GM18873 (cell line): ENCODE data around the gene KCNN2.
A peak's percentile ranks its signal among the peaks of the same experiment; 100 is the strongest.
"Not testable (repeated sequence)": the region's sequence is repeated elsewhere in the genome, so short reads cannot be mapped to it uniquely, and the experiment has no call there.

Source experiments
- ATAC-seq: cut with Tn5 transposase; IDR thresholded peaks from one replicate; pipeline ENCODE4 v1.9.1; 2021; ENCODE audit warnings: mild to moderate bottlenecking, moderate library complexity, moderate number of reproducible peaks; ENCODE audit not compliant: unreplicated experiment, low FRiP score

The KCNN2 gene

DNA sequence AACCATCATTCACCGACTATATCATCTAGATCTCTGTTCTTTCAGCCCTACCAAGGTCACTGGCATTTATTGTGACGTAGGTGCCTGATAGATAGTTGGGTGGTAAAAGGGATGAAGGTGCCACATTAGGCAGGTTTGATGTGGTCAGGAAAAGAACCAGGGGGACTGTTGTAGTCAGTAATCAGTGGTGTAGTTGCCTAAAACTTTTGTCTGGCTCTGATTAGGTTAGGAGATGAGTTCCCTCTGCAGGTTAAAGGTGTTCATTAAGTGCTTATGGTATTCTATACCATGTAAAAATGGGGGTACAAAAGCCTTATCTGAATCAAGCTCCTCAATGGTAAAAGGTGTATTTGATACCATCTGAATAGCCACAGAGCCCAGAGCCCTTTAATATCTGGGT lies 55.6 kb downstream of the KCNN2 start:
- ATAC-seq, result no peak

DNA sequence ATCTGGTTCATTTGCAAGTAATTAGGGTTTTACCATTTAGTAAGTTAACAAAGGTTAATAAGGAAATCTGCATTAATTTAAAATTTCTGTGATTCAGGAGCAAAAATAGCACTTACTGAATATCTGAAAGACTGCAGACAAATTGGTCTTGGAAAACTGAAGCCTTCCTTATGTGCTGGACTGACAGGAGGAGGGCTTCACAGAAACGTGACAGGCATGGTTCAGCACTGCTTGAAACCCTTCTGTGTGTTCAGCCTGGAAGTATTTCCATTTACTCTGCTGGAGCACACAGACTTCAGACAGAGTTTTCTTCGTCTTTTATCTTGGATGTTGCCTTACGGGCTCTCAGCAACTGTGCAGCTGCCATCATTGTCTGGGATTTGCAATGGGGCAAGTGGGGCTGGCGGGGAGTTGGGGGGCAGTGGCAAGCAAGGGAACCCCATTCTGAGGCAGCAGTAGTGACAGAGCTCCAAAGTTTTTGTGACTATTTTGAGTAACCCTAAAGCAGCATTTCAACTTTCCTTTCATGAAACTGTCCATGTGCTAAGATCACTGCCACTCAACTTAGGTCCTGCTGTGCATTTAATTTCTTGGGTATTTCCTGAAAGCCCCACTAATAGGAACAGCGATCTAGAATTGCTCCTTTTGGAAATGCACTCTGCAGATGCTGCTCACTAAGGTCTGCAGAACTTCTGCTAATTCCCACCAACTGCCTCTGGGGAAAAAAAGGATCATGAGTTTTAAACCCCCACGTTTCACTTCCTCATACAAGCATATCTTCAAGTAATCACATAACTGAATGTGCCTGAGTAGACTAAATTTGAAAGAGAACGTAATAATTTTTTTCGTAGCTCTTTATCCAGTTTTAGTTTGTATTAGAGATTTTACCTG lies 56.6 kb downstream of the KCNN2 start:
- ATAC-seq, result peak; percentile 94

DNA sequence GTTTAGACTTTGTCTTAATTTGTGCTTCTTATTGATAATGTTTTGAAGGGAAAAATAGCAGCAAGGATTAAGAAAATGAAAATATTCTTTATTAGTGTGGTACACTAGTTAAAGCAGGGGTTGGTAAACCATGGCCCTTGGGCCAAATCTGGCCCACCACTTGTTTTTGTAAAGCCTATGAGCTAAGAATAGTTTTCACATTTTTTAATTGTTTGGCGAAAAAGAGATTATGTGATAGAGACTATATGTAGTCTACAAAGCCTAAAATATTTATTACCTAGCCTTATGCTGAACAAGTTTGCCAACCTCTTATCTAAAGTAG lies 57.2 kb downstream of the KCNN2 start:
- peak; percentile 12 for ATAC-seq

DNA sequence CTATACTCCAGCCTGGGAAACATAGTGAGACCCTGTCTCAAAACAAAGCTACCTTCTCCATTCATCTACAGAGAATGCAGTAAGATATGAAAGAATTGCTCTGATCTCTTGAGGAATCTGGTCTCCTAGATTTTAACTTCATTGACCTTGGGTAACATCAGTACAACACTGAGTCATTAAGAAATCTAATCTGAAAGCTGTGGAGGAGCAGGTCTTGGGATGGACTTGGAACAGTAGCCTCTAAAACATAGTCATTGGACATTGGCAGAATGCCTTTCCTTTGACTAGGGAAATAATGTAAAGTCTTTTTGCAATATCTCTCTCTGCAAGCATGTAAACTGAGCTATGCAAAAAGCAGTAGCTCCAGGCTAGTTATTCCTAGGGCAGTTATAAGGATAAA lies 58.1 kb downstream of the KCNN2 start:
- ATAC-seq, result no peak

DNA sequence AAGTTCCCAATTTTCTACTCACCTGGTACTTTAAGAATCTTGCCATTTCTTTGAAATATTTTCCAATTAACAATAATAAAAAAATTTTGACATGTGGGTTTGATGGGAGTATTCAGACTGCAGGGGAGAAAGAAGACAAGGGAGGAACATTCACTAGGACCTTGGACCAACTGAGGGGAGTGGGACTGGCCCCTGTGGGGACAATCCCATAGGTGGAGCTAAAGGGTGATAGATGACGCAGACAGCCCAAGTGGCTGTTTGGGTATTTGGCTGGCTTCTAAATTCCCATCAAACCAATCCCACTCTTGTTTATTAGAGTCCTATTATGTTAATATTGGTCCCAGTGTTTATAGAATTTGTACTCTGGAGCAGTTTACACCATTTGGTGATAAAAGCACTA lies 65.3 kb downstream of the KCNN2 start:
- ATAC-seq, result no peak

DNA sequence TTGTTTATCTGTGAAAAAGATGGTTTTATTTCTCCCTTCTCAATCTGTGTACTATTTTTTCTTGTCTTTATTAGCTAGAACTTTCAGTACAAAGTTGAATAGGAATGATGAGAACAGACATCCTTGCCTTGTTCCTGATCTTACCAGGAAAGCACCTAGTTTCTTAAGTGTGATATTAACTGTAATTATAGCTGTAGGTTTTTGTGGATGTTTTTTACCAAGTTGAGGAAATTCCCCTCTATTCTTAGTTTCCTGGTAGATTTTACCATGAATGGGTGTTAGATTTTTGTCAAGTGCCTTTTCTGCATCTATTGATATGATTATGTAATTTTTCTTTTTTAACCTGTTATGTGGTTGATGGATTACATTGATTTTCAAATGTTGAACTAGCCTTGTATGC lies 68.7 kb downstream of the KCNN2 start:
- ATAC-seq, result no peak

DNA sequence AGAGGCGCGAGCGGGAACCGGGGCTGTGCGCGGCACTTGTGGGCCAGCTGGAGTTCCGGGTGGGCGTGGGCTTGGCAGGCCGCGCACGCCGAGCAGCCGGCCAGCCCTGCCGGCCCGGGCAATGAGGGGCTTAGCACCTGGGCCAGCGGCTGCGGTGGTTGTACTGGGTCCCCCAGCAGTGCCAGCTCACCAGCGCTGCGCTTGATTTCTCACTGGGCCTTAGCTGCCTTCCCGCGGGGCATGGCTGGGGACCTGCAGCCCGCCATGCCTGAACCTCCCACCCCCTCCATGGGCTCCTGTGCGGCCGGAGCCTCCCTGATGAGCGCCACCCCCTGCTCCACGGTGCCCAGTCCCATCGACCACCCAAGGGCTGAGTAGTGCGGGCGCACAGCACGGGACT lies 70.8 kb downstream of the KCNN2 start:
- not testable (repeated sequence) for ATAC-seq

DNA sequence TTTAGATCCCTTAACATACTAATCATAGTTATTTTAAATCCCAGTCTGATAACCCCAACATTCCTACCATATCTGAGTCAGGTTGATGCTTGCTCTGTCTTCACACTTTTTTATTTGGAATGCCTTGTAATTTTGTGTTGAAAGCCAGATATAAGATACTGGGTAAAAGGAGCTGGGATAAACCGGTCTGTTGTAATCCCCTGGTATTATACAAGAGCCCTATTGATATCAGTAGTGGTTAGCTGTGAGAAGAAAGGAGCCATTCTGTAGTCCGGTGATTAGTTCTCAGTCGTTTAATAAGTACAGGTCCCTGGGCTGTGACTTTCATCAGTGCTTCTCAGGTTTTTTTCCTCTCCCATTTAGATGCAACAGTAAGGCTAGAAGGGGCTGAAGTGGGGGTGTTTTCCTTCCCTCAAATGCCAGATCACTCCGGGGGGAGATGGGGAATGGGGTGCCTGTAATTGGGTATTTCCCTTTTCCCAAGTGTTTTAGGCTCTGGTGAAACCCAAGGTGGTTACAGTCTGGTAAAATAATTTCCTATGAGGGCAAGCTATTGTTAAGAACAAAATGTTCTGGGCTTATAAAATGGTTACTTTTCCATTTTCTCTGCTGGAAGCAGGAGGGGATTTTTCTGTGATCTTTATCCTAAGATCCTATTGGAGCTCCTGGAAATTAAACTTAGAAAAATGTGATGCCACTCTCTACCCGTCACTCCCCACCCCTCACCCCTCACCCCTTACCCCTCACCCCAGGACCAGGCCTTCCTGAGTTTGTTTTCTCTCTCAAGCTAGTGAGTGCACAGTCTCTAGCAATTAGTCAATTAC lies 72.7 kb downstream of the KCNN2 start:
- no peak for ATAC-seq

DNA sequence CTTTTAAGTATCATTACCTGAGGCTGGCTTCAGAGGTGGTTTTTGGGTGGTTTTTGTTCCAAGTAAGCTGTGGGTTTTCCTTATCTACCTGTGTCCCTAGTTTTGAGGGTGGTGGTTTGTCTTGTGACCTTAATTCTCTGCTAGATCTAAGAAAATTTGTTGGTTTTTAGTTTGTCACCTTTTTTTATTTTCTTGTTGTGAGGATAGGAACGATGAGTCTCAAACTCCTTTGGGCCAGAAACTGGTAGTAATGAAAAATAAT lies 73.3 kb downstream of the KCNN2 start:
- ATAC-seq, result no peak

DNA sequence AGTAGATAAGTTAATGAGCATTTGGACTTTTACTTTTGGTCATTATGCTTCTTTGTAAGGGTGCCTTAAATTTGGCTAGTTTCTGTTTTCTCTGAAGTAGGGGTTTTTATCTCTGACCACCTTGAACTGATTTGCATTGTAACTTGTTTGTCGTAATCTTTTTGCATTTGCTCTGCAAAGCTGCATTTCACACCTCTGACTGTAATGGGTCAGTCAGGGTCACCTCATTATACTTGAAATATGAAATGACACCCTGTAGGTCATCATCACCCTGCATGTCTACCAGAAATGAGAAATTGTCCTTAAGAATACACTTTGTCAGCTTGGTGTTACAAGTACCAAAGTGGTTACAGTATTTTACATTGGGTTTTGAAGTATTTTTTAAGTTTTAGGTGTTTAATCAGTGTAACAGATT lies 74.0 kb downstream of the KCNN2 start:
- ATAC-seq, result peak; percentile 49

DNA sequence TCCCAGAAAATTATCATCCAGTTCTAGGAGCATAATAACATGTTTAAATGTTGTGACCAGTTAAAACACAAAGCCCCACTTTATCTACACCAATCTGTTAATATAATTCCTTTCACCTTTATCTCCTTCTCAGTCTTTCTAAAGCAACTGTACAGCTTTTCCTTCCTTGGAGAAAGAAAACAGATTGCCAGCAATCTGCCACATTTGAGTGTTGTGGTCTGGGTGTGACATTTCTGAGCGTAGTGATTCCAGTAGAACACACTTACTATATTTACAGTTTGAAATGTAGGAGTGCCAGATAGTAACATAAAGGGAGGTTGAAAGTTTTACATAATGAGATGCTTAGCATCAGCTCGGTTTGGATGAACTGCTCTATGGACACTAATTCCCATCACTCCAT lies 76.1 kb downstream of the KCNN2 start:
- ATAC-seq, result no peak

DNA sequence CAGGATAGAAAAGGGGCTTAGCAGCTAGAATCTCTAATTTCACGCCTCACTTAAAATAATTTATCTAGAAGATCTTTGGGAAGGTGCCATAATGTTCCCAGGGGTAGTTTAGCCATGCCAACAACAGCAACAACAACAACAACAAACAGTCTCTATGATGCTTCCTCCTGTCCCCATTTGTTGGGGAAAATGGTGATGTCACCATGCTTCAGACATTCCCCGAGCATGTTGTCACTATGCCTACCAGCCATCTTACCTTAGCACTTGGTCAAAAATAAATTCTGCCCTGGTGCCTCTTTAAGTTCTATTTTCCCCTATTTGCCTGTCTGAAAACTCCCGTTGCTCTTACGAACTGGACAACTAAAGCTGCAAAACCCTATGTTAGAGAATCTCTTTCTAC lies 76.6 kb downstream of the KCNN2 start:
- no peak for ATAC-seq

DNA sequence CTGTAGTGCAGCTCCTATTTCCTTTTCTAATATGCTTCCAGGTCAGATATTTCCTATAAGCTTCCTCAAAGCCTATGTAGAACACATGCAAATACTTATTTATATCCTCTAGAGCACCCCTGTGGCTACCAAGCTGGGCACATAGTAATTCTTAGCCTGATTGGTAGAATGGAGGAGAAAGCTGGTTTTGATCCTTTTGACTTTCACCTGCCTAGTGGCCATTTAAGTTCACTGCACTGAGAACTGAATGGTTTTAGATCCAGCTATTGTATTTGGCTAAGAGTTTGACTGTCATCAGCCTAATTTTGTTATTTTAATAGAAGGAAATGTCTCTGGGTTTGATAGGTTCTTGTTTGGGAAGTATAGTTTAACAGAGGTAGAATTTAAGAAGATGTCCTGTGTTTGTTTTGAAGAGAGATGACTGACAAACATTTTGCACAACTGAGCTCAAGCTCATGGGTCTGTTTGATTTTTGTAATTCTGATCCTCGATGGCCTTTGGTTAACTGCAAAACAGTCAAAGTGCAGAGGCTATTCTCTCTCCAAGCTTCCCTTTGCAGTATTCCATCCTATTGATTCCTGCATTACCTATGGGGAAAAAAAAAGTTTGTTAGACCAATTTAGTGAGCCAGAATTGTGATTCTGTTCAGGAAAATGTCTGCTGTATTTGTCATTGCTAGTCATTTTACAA lies 85.4 kb downstream of the KCNN2 start:
- no peak for ATAC-seq

DNA sequence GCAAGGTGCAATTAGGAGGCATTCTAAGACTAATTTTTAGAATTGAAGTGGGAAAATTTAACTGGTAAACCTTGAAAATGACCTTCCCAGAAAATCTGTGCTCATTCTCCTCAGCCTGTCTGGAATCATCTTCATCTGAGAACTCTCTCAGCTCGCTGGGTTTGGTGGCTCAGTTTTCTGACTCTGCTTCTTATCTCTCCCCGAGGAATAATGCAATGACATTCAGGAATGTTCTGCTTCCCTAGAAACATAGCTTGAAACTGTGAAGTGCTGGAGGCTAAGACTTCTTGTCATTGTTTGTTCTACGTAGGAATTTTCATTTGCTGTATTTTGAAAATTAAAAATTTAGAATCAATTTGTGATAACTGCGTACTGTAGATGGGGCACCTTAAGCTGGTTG lies 86.6 kb downstream of the KCNN2 start:
- no peak for ATAC-seq

DNA sequence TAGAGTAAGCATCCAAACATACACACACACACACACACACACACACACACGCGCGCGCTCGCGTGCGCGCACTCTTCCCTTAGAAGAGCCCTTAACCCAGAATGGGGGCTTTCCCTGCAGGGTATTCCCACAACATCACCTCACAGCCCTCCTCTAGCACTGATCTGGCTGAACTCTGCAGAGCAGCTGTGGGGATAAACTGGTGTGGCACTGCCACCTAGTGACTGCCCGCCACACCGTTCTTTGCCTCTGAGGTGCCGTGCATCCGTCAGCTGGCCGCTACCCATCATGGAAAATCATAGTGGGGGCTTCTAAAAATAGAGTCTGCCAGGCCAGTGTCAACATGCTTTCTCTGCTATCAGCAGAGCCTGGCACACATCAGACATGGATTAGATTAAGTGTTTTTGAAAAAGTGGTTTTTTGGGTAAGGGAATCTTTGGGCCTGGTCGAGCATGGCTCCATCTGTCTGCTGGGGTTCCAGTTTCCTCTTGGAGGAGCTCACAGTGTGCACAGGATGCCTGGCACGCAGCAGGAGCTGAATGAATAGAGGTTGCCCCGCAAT lies 88.1 kb downstream of the KCNN2 start:
- ATAC-seq, result peak; percentile 98

DNA sequence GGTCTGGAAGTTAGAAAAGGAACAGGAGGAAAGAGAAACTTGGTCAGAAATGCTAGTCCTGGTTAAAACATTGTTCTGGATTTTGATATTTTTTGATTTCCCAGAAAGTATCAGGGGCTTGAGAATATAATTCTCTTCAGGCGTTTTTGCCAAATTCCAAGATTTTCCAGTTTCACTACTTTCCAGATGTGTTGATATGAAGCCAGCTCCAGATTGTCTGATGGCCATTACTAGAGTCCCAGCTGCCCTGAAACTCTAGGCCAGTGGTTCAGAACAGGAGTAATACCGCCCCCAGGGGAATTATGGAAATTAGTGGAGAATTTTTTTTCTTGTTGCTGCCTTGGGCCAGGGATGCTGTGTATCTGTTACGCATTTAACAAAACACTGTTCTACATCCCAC lies 88.6 kb downstream of the KCNN2 start:
- ATAC-seq, result no peak

DNA sequence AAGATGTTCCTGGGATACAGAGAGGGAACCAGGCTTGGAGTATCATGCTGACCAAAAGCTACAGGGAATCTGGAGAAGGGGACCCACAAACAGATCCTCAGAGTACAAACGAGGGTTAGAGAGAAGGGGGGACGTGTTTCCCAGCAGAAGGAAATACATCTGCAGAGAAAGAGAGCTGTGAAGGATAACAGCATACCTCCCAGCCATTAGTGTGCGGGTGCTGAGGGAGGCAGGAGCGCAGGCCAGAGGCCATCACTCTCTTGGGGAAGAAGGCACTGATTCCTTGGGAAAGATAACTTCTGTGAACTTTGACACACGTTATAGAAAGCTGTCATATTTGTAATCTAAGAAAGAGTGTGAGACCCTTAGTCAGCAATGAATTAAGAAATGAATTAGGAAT lies 96.9 kb downstream of the KCNN2 start:
- no peak for ATAC-seq

DNA sequence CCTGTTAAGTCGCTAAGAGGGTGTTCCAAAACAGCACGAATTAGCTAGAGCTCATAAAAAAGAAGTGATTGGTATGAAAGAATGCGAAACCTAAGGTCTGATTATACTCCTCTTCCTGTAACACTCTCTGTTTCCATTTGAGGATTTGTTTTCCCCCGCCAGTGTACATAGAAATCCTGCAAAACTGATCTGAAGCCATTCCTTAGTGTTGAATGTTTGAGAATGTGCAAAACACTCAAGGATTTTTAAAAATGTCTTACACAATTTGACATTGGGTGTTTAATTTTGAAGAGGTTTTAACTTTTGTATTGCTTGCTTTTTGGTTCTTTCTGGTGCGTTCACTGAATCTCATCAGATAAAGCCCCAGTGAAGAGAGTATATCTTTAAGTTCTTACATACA lies 105.3 kb downstream of the KCNN2 start:
- no peak for ATAC-seq

DNA sequence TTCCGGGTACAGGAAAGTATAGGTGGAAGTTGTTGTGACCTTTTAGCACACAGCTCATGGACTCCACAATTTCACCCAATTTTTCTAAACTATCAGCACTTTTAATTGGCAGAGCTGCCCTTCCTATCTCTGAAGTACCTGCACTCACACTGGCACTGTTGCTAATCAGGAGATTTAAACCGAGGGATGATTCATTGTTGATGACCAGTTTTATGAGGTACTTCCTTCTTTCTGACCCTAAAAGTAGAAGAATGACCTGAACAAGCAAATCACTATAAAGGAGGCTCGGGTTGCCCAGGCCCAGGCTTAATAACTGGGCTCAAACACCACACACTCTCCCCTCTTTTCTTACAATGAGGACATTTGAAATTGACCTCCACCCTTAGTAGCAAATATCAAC lies 105.9 kb downstream of the KCNN2 start:
- no peak for ATAC-seq

DNA sequence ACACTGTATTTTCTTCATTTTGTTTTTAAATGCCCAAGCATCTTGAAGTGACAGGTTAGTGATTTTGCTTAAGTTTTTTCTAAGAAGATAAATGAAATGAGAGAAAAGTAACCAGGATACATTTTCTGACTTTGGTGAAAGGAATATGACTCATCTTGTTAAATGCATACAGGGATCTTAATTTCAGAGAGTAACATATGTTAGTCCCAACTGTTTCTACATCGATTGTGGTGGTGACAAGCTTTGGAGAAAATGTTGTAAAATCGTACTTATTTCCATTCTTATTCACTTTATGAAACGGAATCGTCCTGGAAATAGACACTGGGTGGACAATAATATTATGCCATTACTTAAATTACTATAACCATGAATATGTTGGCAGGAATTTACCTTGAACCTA lies 107.5 kb downstream of the KCNN2 start:
- ATAC-seq, result no peak

DNA sequence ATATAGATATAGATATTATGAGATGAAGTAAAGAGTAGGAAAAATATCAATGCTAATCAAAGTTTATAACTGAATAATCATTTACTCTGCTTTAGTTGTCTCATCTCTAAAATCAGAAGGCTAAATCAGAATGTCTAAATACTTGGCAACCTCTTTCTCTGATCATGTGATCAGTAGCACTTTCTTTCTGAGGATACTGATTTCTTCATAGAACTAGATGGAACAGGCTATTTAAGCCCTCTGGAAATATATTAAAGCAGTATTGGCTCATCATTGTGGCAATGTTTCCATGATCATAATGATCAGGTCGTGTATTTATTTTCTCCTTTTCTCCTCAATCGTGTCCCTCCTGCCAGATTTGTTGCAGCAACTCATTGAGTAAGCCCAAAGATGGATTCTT lies 109.7 kb downstream of the KCNN2 start:
- no peak for ATAC-seq
